GM19468 (cell line): ENCODE results near the gene KLHDC7B.
A peak's percentile ranks its signal among the peaks of the same experiment; 100 is the strongest.

Source experiments
- ATAC-seq: cut with Tn5 transposase; IDR thresholded peaks from one replicate; pipeline ENCODE4 v1.9.1; 2021; ENCODE audit warnings: mild to moderate bottlenecking, moderate library complexity, moderate number of reproducible peaks; ENCODE audit not compliant: unreplicated experiment; ENCODE audit errors: extremely low read depth

The KLHDC7B gene

GRCh38 chr22:50545522-50546325 is at the start of gene KLHDC7B:
KLHDC7B (plus strand) TSS chr22:50545899; CDS start chr22:50546244, 345 bp downstream.
- no peak for ATAC-seq

GRCh38 chr22:50497093-50497492 is 48.6 kb upstream of the KLHDC7B start:
- ATAC-seq = no peak

GRCh38 chr22:50498322-50498890 is 47.3 kb upstream of the KLHDC7B start:
- no peak for ATAC-seq

GRCh38 chr22:50500452-50500851 is 45.2 kb upstream of the KLHDC7B start:
- ATAC-seq = no peak

- no peak for ATAC-seq
Measured at GRCh38 chr22:50502096-50502495, 43.6 kb upstream of the KLHDC7B start.

- ATAC-seq = no peak
Measured at GRCh38 chr22:50502628-50503474, 42.8 kb upstream of the KLHDC7B start.

- no peak for ATAC-seq
Measured at GRCh38 chr22:50503475-50504145, 42.1 kb upstream of the KLHDC7B start.

- no peak for ATAC-seq
Measured at GRCh38 chr22:50504369-50505211, 41.1 kb upstream of the KLHDC7B start.

- no peak for ATAC-seq
Measured at GRCh38 chr22:50505276-50505775, 40.4 kb upstream of the KLHDC7B start.

GRCh38 chr22:50505776-50506610 is 39.7 kb upstream of the KLHDC7B start:
- ATAC-seq = no peak

- ATAC-seq = no peak
Measured at GRCh38 chr22:50506611-50507420, 38.9 kb upstream of the KLHDC7B start.

- ATAC-seq = peak; percentile 22
Measured at GRCh38 chr22:50507421-50507990, 38.2 kb upstream of the KLHDC7B start, which contains the start of gene LMF2. LMF2 (minus strand) TSS chr22:50507702; CDS start chr22:50507675, 27 bp downstream.

- peak; percentile 69 for ATAC-seq
Measured at GRCh38 chr22:50507991-50508884, 37.5 kb upstream of the KLHDC7B start, which contains the start of gene NCAPH2. NCAPH2 (plus strand) TSS chr22:50508224; CDS start chr22:50508338, 114 bp downstream.

- no peak for ATAC-seq
Measured at GRCh38 chr22:50508897-50509296, 36.8 kb upstream of the KLHDC7B start.

- ATAC-seq = no peak
Measured at GRCh38 chr22:50513175-50513574, 32.5 kb upstream of the KLHDC7B start.

GRCh38 chr22:50516068-50516467 is 29.6 kb upstream of the KLHDC7B start:
- no peak for ATAC-seq
